IMR-90 (cell line): Measurements from ENCODE around the gene DEF6. TPM values are rescaled to one million over a fixed set of nuclear protein-coding genes. Genes with fewer than 3 reads are reported as not detected.

Experiments
- ATAC-seq: fragments of 200-7000 bp; cut with Tn5 transposase; 2 replicates; pipeline ENCODE4 v1.9.1; 2020; ENCODE audit warnings: low read depth, mild to moderate bottlenecking, moderate library complexity
- BruUV-seq: library from RNA; stranded (reverse); fragments of 400-500 nt; replicated peaks from 2 replicates; lab custom pipeline; 2021; lab: Mats Ljungman, UMichigan
- CTCF ChIA-PET: fragments of 300-600 bp; formaldehyde crosslinking; extraction: SDS; loops from one replicate; lab custom pipeline; 2021; ENCODE audit warnings: antibody characterized with exemption; lab: Yijun Ruan, JAX
- POLR2A ChIA-PET: fragments of 300-600 bp; sonication (Branson Sonifier 250); formaldehyde crosslinking; loops from one replicate; lab custom pipeline; 2022; ENCODE audit warnings: antibody characterized with exemption; ENCODE audit not compliant: unreplicated experiment; lab: Charles Lee
- DNase-seq: peaks from one replicate; pipeline ENCODE4 v3.0.0; 2013
- H2AFZ ChIP-seq: replicated peaks from 2 replicates; pipeline ENCODE3; 2013; ENCODE audit warnings: low read length, mild to moderate bottlenecking; ENCODE audit not compliant: poor library complexity
- H2AK5ac ChIP-seq: 2 replicates; pipeline ENCODE4 v1.6.1; 2013; ENCODE audit warnings: low read depth, low read length, inconsistent platforms
- H2AK9ac ChIP-seq: replicated peaks from 2 replicates; pipeline ENCODE3; 2013; ENCODE audit warnings: mild to moderate bottlenecking, low read depth, low read length, moderate library complexity; ENCODE audit not compliant: poor library complexity
- H2BK120ac ChIP-seq: 2 replicates; pipeline ENCODE4 v1.6.1; 2013; ENCODE audit warnings: low read depth, low read length, inconsistent platforms
- H2BK15ac ChIP-seq: 3 replicates; pipeline ENCODE4 v1.6.1; 2013; ENCODE audit warnings: low read depth, low read length, inconsistent platforms
- H2BK20ac ChIP-seq: 2 replicates; pipeline ENCODE4 v1.6.1; 2013; ENCODE audit warnings: low read depth, mild to moderate bottlenecking, inconsistent platforms, low read length, moderate library complexity
- H2BK5ac ChIP-seq: 2 replicates; pipeline ENCODE4 v1.6.1; 2013; ENCODE audit warnings: mild to moderate bottlenecking, low read depth, low read length, inconsistent platforms; ENCODE audit not compliant: poor library complexity, severe bottlenecking
- H3K14ac ChIP-seq: replicated peaks from 2 replicates; pipeline ENCODE4 v1.6.1; 2013; ENCODE audit warnings: low read depth, low read length, inconsistent platforms
- H3K18ac ChIP-seq: 2 replicates; pipeline ENCODE4 v1.6.1; 2013; ENCODE audit warnings: low read depth, low read length, control low read depth
- H3K23ac ChIP-seq: 2 replicates; pipeline ENCODE4 v1.6.1; 2013; ENCODE audit warnings: low read depth, low read length, inconsistent platforms
- H3K27ac ChIP-seq: 2 replicates; pipeline ENCODE4 v1.5.1; 2013; ENCODE audit warnings: mild to moderate bottlenecking, control low read depth, low read length; ENCODE audit not compliant: insufficient read depth
- H3K27me3 ChIP-seq: 2 replicates; pipeline ENCODE4 v1.6.1; 2013; ENCODE audit warnings: low read length; ENCODE audit not compliant: control insufficient read depth, insufficient read depth
- H3K36me3 ChIP-seq: 2 replicates; pipeline ENCODE4 v1.6.1; 2013; ENCODE audit warnings: low read length, mixed read lengths; ENCODE audit not compliant: control insufficient read depth, insufficient read depth
- H3K4ac ChIP-seq: 2 replicates; pipeline ENCODE4 v1.6.1; 2013; ENCODE audit warnings: low read depth, low read length, inconsistent platforms
- H3K4me1 ChIP-seq: 2 replicates; pipeline ENCODE4 v1.6.1; 2013; ENCODE audit warnings: low read length, mixed read lengths; ENCODE audit not compliant: control insufficient read depth, insufficient read depth
- H3K4me2 ChIP-seq: 2 replicates; pipeline ENCODE4 v1.6.1; 2013; ENCODE audit warnings: low read depth, mild to moderate bottlenecking, control low read depth, low read length, moderate library complexity
- H3K4me3 ChIP-seq: 2 replicates; pipeline ENCODE4 v1.5.1; 2013; ENCODE audit warnings: low read depth, mild to moderate bottlenecking, control low read depth, low read length, moderate library complexity; ENCODE audit not compliant: insufficient read depth
- H3K56ac ChIP-seq: 2 replicates; pipeline ENCODE4 v1.6.1; 2013; ENCODE audit warnings: low read length, inconsistent platforms; ENCODE audit not compliant: insufficient read depth; ENCODE audit errors: extremely low read depth
- H3K79me1 ChIP-seq, 2 experiments: 2 replicates each; pipeline ENCODE4 v1.6.1; 2013; ENCODE audit warnings: low read length in 2 of 2, inconsistent platforms in 1 of 2, low read depth in 1 of 2
- H3K9ac ChIP-seq: 2 replicates; pipeline ENCODE4 v1.6.1; 2013; ENCODE audit warnings: low read depth, low read length, control low read depth
- H3K9me1 ChIP-seq: 2 replicates; pipeline ENCODE4 v1.6.1; 2013; ENCODE audit warnings: low read length, inconsistent platforms; ENCODE audit not compliant: insufficient read depth
- H3K9me3 ChIP-seq: 2 replicates; pipeline ENCODE4 v1.6.1; 2013; ENCODE audit warnings: low read length; ENCODE audit not compliant: control insufficient read depth, insufficient read depth
- H4K20me1 ChIP-seq: 2 replicates; pipeline ENCODE4 v1.6.1; 2013; ENCODE audit warnings: low read length, inconsistent platforms; ENCODE audit not compliant: insufficient read depth
- H4K5ac ChIP-seq: 2 replicates; pipeline ENCODE4 v1.6.1; 2013; ENCODE audit warnings: mild to moderate bottlenecking, low read depth, low read length, control low read depth
- H4K8ac ChIP-seq, 2 experiments: 2 replicates each; pipeline ENCODE4 v1.6.1; 2013; ENCODE audit warnings: low read depth in 2 of 2, low read length in 2 of 2, control low read depth in 1 of 2, inconsistent platforms in 1 of 2
- H4K91ac ChIP-seq: 2 replicates; pipeline ENCODE4 v1.6.1; 2013; ENCODE audit warnings: low read depth, low read length, inconsistent platforms; ENCODE audit not compliant: insufficient read depth
- BHLHE40 ChIP-seq: fragments of 150-350 bp; IDR thresholded peaks from 2 replicates; pipeline ENCODE4 v1.6.1; 2016; ENCODE audit warnings: mild to moderate bottlenecking, low read depth, low read length
- CEBPB ChIP-seq: IDR thresholded peaks from 2 replicates; pipeline ENCODE4 v1.6.1; 2012; ENCODE audit warnings: low read depth, low read length, improper control_type of control experiment
- CHD1 ChIP-seq: IDR thresholded peaks from 2 replicates; pipeline ENCODE4 v1.6.1; 2012; ENCODE audit warnings: low read depth, low read length, improper control_type of control experiment
- CTCF ChIP-seq: conservative IDR thresholded peaks from 2 replicates; pipeline ENCODE4 v1.5.1; 2012; ENCODE audit warnings: mild to moderate bottlenecking, low read depth, low read length, improper control_type of control experiment
- ELK1 ChIP-seq: fragments of 150-350 bp; IDR thresholded peaks from 2 replicates; pipeline ENCODE4 v1.6.1; 2016; ENCODE audit warnings: low read depth, mild to moderate bottlenecking, low read length, moderate library complexity, borderline replicate concordance
- FOS ChIP-seq: fragments of 150-350 bp; IDR thresholded peaks from 2 replicates; pipeline ENCODE4 v1.6.1; 2016; ENCODE audit warnings: low read depth, low read length
- MAFK ChIP-seq: IDR thresholded peaks from 2 replicates; pipeline ENCODE4 v1.6.1; 2012; ENCODE audit warnings: low read depth, low read length, improper control_type of control experiment
- MAZ ChIP-seq: IDR thresholded peaks from 2 replicates; pipeline ENCODE4 v1.6.1; 2012; ENCODE audit warnings: low read depth, mild to moderate bottlenecking, low read length, improper control_type of control experiment, moderate library complexity, borderline replicate concordance
- NFE2L2 ChIP-seq: fragments of 150-350 bp; IDR thresholded peaks from 2 replicates; pipeline ENCODE4 v1.6.1; 2016; ENCODE audit warnings: low read depth, mild to moderate bottlenecking, low read length
- POLR2A ChIP-seq: IDR thresholded peaks from 2 replicates; pipeline ENCODE4 v1.6.1; 2012; ENCODE audit warnings: mild to moderate bottlenecking, low read depth, low read length
- RAD21 ChIP-seq: IDR thresholded peaks from 2 replicates; pipeline ENCODE4 v1.6.1; 2012; ENCODE audit warnings: low read length, improper control_type of control experiment
- RCOR1 ChIP-seq: IDR thresholded peaks from 2 replicates; pipeline ENCODE4 v1.6.1; 2012; ENCODE audit warnings: mild to moderate bottlenecking, low read length, improper control_type of control experiment; ENCODE audit not compliant: insufficient replicate concordance
- RFX5 ChIP-seq: IDR thresholded peaks from 2 replicates; pipeline ENCODE4 v1.8.0; 2012; ENCODE audit warnings: low read depth, mild to moderate bottlenecking, low read length, moderate library complexity
- SMC3 ChIP-seq: fragments of 150-350 bp; IDR thresholded peaks from 2 replicates; pipeline ENCODE4 v1.6.1; 2016; ENCODE audit warnings: low read depth, mild to moderate bottlenecking, antibody characterized with exemption, low read length, moderate library complexity
- USF2 ChIP-seq: fragments of 150-350 bp; IDR thresholded peaks from 2 replicates; pipeline ENCODE4 v1.6.1; 2017; ENCODE audit warnings: mild to moderate bottlenecking, antibody characterized with exemption, low read length, low read depth
- WGBS, 2 experiments: methylation state at CpG; one replicate each; pipeline versions ENCODE4 v1.1.5 to v1.1.7; 2013; ENCODE audit warnings: missing lambda C conversion rate in 2 of 2; ENCODE audit not compliant: insufficient read length in 1 of 2; ENCODE audit errors: extremely low coverage in 2 of 2; 5-methylcytosine and 5-hydroxymethylcytosine counted together
- dilution Hi-C: fragments of 300-500 bp; cut with HindIII; formaldehyde crosslinking; loops from one replicate; pipeline ENCODE4 v1.14.3; 2018; ENCODE audit warnings: low sequenced_read_pairs; ENCODE audit not compliant: unreplicated experiment
- in situ Hi-C: fragments of 300-500 bp; cut with MboI; formaldehyde crosslinking; loops from 3 replicates; pipeline ENCODE4 v1.14.3; 2019; ENCODE audit warnings: low sequenced_read_pairs, inconsistent platforms, mixed read lengths
- intact Hi-C: fragments of 100-400 bp; cut with micrococcal nuclease; formaldehyde crosslinking; loops from 2 replicates; pipeline ENCODE4 v1.10.0; 2022
- polyA plus RNA-seq, 3 experiments: library from polyadenylated mRNA; depleted of rRNA; stranded (reverse); fragments of >200 nt; gene quantifications; 2 replicates each; pipeline ENCODE4 v1.2.3, GENCODE V29; 2012; ENCODE audit warnings: low replicate concordance in 1 of 3
- total RNA-seq: library from RNA; depleted of rRNA; stranded (reverse); fragments of >200 nt; gene quantifications from 2 replicates; pipeline ENCODE4 v1.2.3, GENCODE V29; 2012

The DEF6 gene
- total and polyA plus RNA-seq, 2 of the 4 experiments (the other 2 are of a cell fraction), result 2.5 to 4.2 TPM

- CTCF ChIA-PET, result no interaction called here
Observed at GRCh38 chr6:35291491-35291890, 6.1 kb upstream of the DEF6 start.

More at GRCh38 chr6:35291491-35291890, 6.1 kb upstream of the DEF6 start:
- Histone ChIP-seq H3K56ac (no peak overlapping the region), H4K8ac (no peak overlapping the region), H2AK5ac (no peak overlapping the region), H3K23ac (no peak overlapping the region), H3K18ac (no peak overlapping the region), H3K9ac (no peak overlapping the region), H3K27me3 (no peaks in the 10 kb centered on the region), H2BK5ac (no peak overlapping the region), H2BK15ac (no peak overlapping the region), H2BK120ac (no peak overlapping the region), H3K4me2 (no peak overlapping the region), H3K4me1 (peaks cover 16% of the 10 kb centered on the region), H3K9me3 (no peaks in the 10 kb centered on the region), H3K9me1 (peaks cover 13% of the 10 kb centered on the region), H4K5ac (no peak overlapping the region), H3K36me3 (peaks cover 64% of the 10 kb centered on the region), H2AFZ (no peak overlapping the region), H4K20me1 (peaks cover 12% of the 10 kb centered on the region), H4K91ac (no peak overlapping the region), H3K79me1 (no peaks in the 10 kb centered on the region), H3K27ac (no peak overlapping the region), H3K4me3 (no peak overlapping the region), H2BK20ac (no peak overlapping the region), H3K4ac (no peak overlapping the region), H3K14ac (no peak overlapping the region), H2AK9ac (no peak overlapping the region)
- intact Hi-C loops (no loop called here), dilution Hi-C loops (no loop called here), in situ Hi-C loops (no loop called here)
- DNase-seq (no peak), ATAC-seq (no peak)
- POLR2A ChIA-PET, result no interaction called here
- BruUV-seq, result no TSS peak
- TF ChIP-seq USF2 (no peak), CHD1 (no peak), RFX5 (no peak), MAZ (no peak), BHLHE40 (no peak), RCOR1 (no peak), NFE2L2 (no peak), FOS (no peak), MAFK (no peak), RAD21 (no peak), CTCF (no peak), POLR2A (no peak), SMC3 (no peak), CEBPB (no peak), ELK1 (no peak)
- WGBS, 2 experiments, result 97% methylated on average over 6 of the region's 13 CpGs; no CpG with 5 or more reads in 1 of the 2 experiments
